WERI-Rb-1 (cell line): Measurements from ENCODE around the gene DENND2C.
A peak's percentile ranks its signal among the peaks of the same experiment; 100 is the strongest.

Experiments used
- DNase-seq: peaks from one replicate; pipeline ENCODE4 v3.0.0-alpha.2; 2020
- H3K27ac ChIP-seq: fragments of 250-450 bp; sonication (Bioruptor Pico); 2 replicates; pipeline ENCODE4 v1.5.1; 2020; ENCODE audit warnings: mild to moderate bottlenecking, moderate library complexity
- H3K27me3 ChIP-seq: fragments of 250-450 bp; sonication (Bioruptor Pico); 2 replicates; pipeline ENCODE4 v1.5.1; 2021; ENCODE audit warnings: mild to moderate bottlenecking, low read depth, moderate library complexity; ENCODE audit not compliant: insufficient read depth, severe bottlenecking
- H3K36me3 ChIP-seq: fragments of 250-450 bp; sonication (Bioruptor Pico); 2 replicates; pipeline ENCODE4 v1.5.1; 2020; ENCODE audit warnings: mild to moderate bottlenecking, moderate library complexity
- H3K4me3 ChIP-seq: 2 replicates; pipeline ENCODE4 v1.5.1; 2011; ENCODE audit warnings: low read depth, mild to moderate bottlenecking, control low read depth, low read length
- H3K9me3 ChIP-seq: fragments of 250-450 bp; sonication (Bioruptor Pico); 2 replicates; pipeline ENCODE4 v1.5.1; 2021; ENCODE audit warnings: mild to moderate bottlenecking, moderate library complexity; ENCODE audit not compliant: severe bottlenecking
- TF ChIP-seq, protein P1 (sequence below): IDR thresholded peaks from 2 replicates; pipeline ENCODE4 v1.5.1; 2011; ENCODE audit warnings: low read depth, mild to moderate bottlenecking, control low read depth, inconsistent platforms, low read length

DENND2C gene

DNA sequence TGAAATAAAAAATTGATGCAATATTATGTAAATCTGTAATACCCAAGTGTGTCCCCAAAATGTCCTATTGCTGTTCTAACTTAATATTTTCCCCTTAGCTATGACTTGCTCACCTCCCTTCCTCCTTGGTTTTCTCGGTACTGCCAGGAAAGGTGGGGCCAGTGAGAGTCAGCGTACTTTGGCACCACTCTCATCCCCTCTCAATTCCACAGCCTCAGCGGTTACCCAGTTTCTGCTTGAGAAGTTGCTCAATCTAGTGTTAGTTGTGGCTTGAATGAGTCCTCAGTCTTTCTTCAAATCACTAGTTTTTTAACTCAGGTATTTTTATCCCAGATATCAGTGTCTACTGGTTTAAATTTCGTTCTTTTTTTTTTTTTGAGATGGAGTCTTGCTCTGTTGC, 120.7 kb downstream of the DENND2C start:
- Histone ChIP-seq H3K27me3 (no peaks in the 10 kb centered on the region), H3K4me3 (no peak overlapping the region), H3K27ac (no peak overlapping the region), H3K9me3 (peaks cover 3% of the 10 kb centered on the region), H3K36me3 (no peaks in the 10 kb centered on the region)
- TF ChIP-seq, protein P1, sequence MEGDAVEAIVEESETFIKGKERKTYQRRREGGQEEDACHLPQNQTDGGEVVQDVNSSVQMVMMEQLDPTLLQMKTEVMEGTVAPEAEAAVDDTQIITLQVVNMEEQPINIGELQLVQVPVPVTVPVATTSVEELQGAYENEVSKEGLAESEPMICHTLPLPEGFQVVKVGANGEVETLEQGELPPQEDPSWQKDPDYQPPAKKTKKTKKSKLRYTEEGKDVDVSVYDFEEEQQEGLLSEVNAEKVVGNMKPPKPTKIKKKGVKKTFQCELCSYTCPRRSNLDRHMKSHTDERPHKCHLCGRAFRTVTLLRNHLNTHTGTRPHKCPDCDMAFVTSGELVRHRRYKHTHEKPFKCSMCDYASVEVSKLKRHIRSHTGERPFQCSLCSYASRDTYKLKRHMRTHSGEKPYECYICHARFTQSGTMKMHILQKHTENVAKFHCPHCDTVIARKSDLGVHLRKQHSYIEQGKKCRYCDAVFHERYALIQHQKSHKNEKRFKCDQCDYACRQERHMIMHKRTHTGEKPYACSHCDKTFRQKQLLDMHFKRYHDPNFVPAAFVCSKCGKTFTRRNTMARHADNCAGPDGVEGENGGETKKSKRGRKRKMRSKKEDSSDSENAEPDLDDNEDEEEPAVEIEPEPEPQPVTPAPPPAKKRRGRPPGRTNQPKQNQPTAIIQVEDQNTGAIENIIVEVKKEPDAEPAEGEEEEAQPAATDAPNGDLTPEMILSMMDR: no peak
- DNase-seq: no peak

DNA sequence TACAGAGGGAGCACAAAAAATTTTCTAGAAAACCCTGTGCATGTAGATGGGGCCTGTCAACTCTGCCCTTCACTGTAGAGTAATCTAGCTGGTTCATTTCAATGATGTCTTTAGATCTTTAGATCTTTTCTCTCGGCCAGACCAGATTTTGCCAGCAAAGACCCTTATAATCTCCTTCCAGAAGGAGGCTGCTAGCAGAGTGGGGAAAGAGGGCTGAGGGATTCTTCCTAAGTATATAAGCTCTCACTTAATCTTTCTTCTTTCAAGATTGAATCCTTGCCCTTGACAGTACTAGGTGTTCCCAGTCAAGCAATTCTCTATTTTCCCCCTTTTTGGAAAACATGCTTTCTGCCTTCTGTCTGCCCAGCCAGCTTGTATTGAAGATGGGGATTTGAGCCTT, 122.8 kb downstream of the DENND2C start:
- TF ChIP-seq, protein P1: no peak
- H3K27ac ChIP-seq: peak overlapping the region; percentile 34; the same call in 1 of the 2 replicates
- no peak overlapping the region for H3K4me3 ChIP-seq
- no peaks in the 10 kb centered on the region for H3K36me3 ChIP-seq
- no peaks in the 10 kb centered on the region for H3K27me3 ChIP-seq
- H3K9me3 ChIP-seq: no peaks in the 10 kb centered on the region
- DNase-seq: peak; percentile 73

DNA sequence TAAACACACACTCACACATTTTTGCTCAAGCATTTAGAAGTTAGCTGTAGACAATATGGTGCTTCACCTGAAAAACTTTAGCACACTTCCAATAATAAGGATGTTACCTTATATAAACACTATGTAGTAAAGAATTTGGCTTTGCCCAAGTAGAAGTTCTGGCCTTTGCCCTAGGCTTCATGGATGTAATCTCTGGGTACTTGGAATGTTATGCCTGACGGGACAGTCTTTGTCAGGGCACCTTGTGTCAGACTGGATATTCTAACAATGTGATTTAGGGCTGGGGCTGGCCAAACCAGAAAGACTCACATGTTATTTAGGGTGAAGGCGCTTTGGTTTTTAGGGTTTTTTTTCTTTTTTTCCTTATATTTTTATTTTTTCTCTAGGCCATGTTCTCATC, 124.1 kb downstream of the DENND2C start:
- H3K9me3 ChIP-seq: no peaks in the 10 kb centered on the region
- DNase-seq: no peak
- TF ChIP-seq, protein P1: no peak
- H3K4me3 ChIP-seq: no peak overlapping the region
- no peak overlapping the region for H3K27ac ChIP-seq
- no peaks in the 10 kb centered on the region for H3K27me3 ChIP-seq
- no peaks in the 10 kb centered on the region for H3K36me3 ChIP-seq

DNA sequence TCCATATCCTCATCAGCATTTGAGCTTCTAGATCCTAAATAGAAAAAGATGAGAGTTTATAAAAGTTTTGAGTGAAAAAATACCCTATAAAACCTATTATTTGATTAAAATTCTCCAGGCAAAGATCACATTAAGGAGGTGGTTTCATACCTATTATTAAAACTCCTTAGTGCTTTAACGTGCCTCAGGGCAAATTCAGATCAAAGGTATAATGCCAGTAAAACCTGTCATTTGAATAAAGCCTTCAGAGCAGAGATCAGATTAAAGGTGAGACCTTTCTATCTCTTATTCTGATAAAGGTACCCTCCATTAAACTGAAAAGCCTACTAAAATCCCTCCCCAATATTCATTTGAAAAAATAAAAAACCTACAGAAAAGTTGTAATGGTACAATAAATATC, 124.5 kb downstream of the DENND2C start:
- Histone ChIP-seq H3K36me3 (no peaks in the 10 kb centered on the region), H3K27me3 (no peaks in the 10 kb centered on the region)
- TF ChIP-seq, protein P1: no peak

DNA sequence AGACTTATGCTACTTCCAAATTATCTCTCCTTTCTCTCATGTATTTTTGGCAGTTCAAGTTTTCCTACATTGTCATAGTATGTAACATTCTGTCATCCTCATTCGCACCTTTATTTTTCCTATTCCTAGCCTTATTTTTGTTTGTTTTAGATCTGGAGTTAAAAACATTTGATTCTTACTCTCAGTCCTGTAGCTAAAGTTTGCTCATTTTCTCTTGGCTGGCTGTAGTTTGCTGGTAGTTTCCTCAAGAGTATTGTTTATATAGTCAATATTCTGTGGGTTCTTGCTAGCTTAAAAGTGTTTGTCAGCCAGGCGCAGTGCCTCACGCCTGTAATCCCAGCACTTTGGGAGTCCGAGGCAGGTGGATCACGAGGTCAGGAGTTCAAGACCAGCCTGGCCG, 129.0 kb downstream of the DENND2C start:
- Histone ChIP-seq H3K27me3 (no peaks in the 10 kb centered on the region), H3K4me3 (no peak overlapping the region), H3K36me3 (no peaks in the 10 kb centered on the region), H3K9me3 (no peaks in the 10 kb centered on the region), H3K27ac (no peak overlapping the region)
- TF ChIP-seq, protein P1: no peak
- no peak for DNase-seq

More for the DNA sequence above, 124.5 kb downstream of the DENND2C start:
- Histone ChIP-seq H3K4me3 (no peak overlapping the region), H3K27ac (no peak overlapping the region), H3K9me3 (no peaks in the 10 kb centered on the region)
- DNase-seq: no peak

DNA sequence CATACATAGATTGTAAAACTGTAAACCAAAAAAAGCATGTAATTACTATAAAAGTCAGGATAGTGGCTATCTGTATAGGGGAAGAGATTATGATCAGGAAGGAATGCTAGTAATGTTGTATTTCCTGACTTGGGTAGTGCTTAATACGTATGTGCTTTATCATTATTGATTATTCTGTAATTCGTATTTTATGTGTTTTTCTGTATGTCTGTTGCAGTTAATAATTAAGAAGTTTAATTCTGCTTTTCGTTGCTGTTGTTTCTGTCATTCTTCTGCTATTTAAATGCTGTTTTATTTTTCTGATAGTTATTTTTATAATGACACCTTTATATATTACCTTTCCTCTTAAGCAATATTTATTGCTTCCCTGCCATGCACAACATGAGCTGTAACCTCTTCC, 129.6 kb downstream of the DENND2C start:
- Histone ChIP-seq H3K9me3 (no peaks in the 10 kb centered on the region), H3K36me3 (no peaks in the 10 kb centered on the region), H3K27me3 (no peaks in the 10 kb centered on the region), H3K4me3 (no peak overlapping the region), H3K27ac (no peak overlapping the region)
- TF ChIP-seq, protein P1: no peak
- no peak for DNase-seq
